NT2/D1 (cell line): ENCODE measurements around the gene SMIM13.

Experiments
- DNase-seq: peaks from one replicate; pipeline ENCODE4 v3.0.0-alpha.2; 2011; ENCODE audit warnings: low read depth, low spot score
- H3K27me3 ChIP-seq: 2 replicates; pipeline ENCODE4 v1.6.0; 2011; ENCODE audit warnings: mild to moderate bottlenecking; ENCODE audit not compliant: insufficient read length, insufficient read depth
- H3K36me3 ChIP-seq: 2 replicates; pipeline ENCODE4 v1.6.1; 2011; ENCODE audit warnings: mild to moderate bottlenecking, low read length, mixed read lengths; ENCODE audit not compliant: insufficient read depth, insufficient read length
- H3K4me1 ChIP-seq: 2 replicates; pipeline ENCODE4 v1.5.1; 2011; ENCODE audit not compliant: insufficient read depth, insufficient read length
- H3K4me3 ChIP-seq: 2 replicates; pipeline ENCODE4 v1.5.1; 2011; ENCODE audit warnings: low read depth; ENCODE audit not compliant: insufficient read length
- H3K9ac ChIP-seq: 2 replicates; pipeline ENCODE4 v1.6.0; 2011; ENCODE audit warnings: low read depth; ENCODE audit not compliant: insufficient read length
- H3K9me3 ChIP-seq: 2 replicates; pipeline ENCODE4 v1.5.1; 2011; ENCODE audit warnings: mild to moderate bottlenecking, low read length; ENCODE audit not compliant: insufficient read depth
- SUZ12 ChIP-seq: IDR thresholded peaks from 2 replicates; pipeline ENCODE4 v1.6.1; 2011; ENCODE audit not compliant: insufficient read length, insufficient read depth; ENCODE audit errors: extremely low read depth
- YY1 ChIP-seq: IDR thresholded peaks from 2 replicates; pipeline ENCODE4 v1.6.1; 2011; ENCODE audit not compliant: insufficient read length, insufficient read depth
- ZNF274 ChIP-seq: IDR thresholded peaks from 2 replicates; pipeline ENCODE4 v1.6.1; 2011; ENCODE audit warnings: mild to moderate bottlenecking, low read depth, low read length

Gene SMIM13

GRCh38 chr6:11094941-11095340, 1.3 kb downstream of the SMIM13 start:
- Histone ChIP-seq H3K4me3 (peak overlapping the region; percentile 81), H3K4me1 (no peaks in the 10 kb centered on the region), H3K36me3 (peaks cover 7% of the 10 kb centered on the region), H3K27me3 (no peaks in the 10 kb centered on the region), H3K9ac (peak overlapping the region; percentile 86), H3K9me3 (no peaks in the 10 kb centered on the region)
- TF ChIP-seq YY1: no peak
- DNase-seq: no peak

GRCh38 chr6:11096109-11096508, 2.5 kb downstream of the SMIM13 start:
- DNase-seq: no peak
- Histone ChIP-seq H3K36me3 (peaks cover 7% of the 10 kb centered on the region), H3K27me3 (no peaks in the 10 kb centered on the region), H3K9ac (no peak overlapping the region), H3K4me3 (no peak overlapping the region), H3K9me3 (no peaks in the 10 kb centered on the region), H3K4me1 (no peaks in the 10 kb centered on the region)
- TF ChIP-seq YY1 (no peak), SUZ12 (no peak), ZNF274 (no peak)

DNA sequence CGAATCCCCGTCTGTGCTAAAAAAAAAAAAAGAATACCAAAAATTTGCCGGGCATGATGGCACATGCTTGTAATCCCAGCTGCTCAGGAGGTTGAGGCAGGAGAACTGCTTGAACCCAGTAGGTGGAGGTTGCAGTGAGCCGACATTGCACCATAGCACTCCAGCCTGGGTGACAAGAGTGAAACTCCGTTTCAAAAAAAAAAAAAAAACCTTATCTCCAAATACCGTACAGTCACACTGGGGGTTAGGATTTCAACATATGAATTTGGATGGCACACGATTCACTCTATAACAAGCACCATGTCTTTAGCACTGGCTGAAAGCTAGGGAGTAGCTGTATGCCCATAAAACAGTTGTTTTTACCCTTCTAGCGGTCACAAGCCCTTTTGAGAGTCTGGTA, 3.8 kb downstream of the SMIM13 start:
- Histone ChIP-seq H3K36me3 (peaks cover 7% of the 10 kb centered on the region), H3K27me3 (no peaks in the 10 kb centered on the region), H3K9me3 (no peaks in the 10 kb centered on the region), H3K9ac (no peak overlapping the region), H3K4me1 (no peaks in the 10 kb centered on the region), H3K4me3 (no peak overlapping the region)
- TF ChIP-seq ZNF274 (no peak), SUZ12 (no peak), YY1 (no peak)
- no peak for DNase-seq

GRCh38 chr6:11098004-11098403, 4.4 kb downstream of the SMIM13 start:
- Histone ChIP-seq H3K27me3 (no peaks in the 10 kb centered on the region), H3K4me3 (no peak overlapping the region), H3K36me3 (peaks cover 7% of the 10 kb centered on the region), H3K9me3 (no peaks in the 10 kb centered on the region), H3K9ac (no peak overlapping the region), H3K4me1 (no peaks in the 10 kb centered on the region)
- TF ChIP-seq ZNF274: no peak
- DNase-seq: no peak

- H3K9me3 ChIP-seq: no peaks in the 10 kb centered on the region
- peaks cover 13% of the 10 kb centered on the region for H3K36me3 ChIP-seq
- H3K4me1 ChIP-seq: no peaks in the 10 kb centered on the region
- no peak for TF ChIP-seq ZNF274
- TF ChIP-seq SUZ12: no peak
- no peak for TF ChIP-seq YY1
- no peak overlapping the region for H3K9ac ChIP-seq
- DNase-seq: no peak
- H3K4me3 ChIP-seq: no peak overlapping the region
- H3K27me3 ChIP-seq: no peaks in the 10 kb centered on the region
These were observed 7.8 kb downstream of the SMIM13 start for GRCh38 chr6:11101417-11101816.

DNA sequence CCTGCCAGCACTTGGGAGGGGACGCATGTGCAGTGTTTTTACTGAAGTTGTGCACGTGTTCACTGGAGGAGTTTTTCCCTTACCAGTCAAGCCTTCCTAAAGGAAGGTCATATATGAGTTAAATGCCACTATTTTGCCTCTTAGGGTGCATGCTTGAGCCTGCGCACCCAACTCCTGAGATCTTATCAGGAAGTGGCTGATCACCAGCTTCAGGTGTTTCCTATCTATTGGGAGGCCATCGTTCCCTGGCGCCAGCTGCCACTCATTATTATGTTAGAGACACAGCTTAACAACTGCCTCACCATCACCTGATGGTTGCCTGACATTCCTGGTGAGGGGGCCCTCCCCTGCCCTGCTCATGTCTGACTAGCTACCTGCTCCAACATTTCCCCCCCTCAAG, 9.4 kb downstream of the SMIM13 start:
- no peak for TF ChIP-seq ZNF274
- no peak for TF ChIP-seq YY1
- TF ChIP-seq SUZ12: no peak
- H3K36me3 ChIP-seq: peaks cover 10% of the 10 kb centered on the region
- H3K4me1 ChIP-seq: no peaks in the 10 kb centered on the region
- H3K9ac ChIP-seq: no peak overlapping the region
- no peak overlapping the region for H3K4me3 ChIP-seq
- DNase-seq: no peak
- H3K27me3 ChIP-seq: no peaks in the 10 kb centered on the region
- no peaks in the 10 kb centered on the region for H3K9me3 ChIP-seq

- no peak overlapping the region for H3K4me3 ChIP-seq
- no peaks in the 10 kb centered on the region for H3K4me1 ChIP-seq
- H3K36me3 ChIP-seq: peaks cover 5% of the 10 kb centered on the region
- no peaks in the 10 kb centered on the region for H3K9me3 ChIP-seq
- TF ChIP-seq SUZ12: no peak
- TF ChIP-seq YY1: no peak
- no peak for TF ChIP-seq ZNF274
- no peaks in the 10 kb centered on the region for H3K27me3 ChIP-seq
- no peak overlapping the region for H3K9ac ChIP-seq
- no peak for DNase-seq
These were observed 15.1 kb downstream of the SMIM13 start for GRCh38 chr6:11108726-11109125.

DNA sequence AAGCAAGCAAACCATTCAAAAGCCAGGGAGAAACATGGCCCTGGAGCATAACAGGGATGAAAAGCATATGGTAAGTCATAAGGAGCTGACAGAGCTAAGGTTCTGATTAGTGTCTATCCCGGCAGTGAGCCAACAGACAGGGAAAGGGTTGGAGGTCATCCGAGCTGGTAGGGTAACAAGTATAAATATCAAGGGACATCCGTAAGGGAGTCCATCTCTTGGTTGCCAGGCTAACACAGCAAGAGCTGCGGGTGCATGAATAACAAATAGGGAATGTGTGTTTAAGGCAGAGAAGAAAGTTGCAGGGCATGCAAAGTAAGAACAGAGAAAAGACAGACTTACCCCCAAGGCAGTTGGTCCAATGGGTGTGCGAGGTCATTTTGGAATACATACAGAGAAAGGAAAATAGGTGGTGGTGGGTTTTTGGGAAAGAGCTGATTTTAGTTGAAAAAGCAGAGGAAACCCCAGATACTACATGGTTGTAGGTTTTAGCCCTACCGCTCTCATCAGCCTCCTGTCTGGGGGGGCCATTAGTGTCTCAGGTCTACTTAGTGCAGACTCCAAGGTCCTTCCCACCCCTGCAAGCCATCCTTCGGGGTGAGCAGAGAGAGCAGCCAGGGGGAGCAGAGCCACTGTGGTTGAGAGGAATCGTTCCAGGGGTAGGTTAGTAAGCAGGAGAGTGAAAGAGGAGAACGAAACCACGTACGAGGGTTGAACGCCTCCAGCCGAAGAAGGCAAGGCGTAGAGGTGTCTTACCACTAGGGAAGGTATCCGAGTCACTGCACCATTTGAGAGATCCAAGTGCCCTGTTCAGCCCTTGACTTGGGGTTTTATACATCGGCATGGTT, 17.5 kb downstream of the SMIM13 start, which contains the start of gene ERVFRD-1:
Gene ERVFRD-1, minus strand, starts transcription at position 805 of the 848 bp plus-strand sequence. CDS start 6,415 bp downstream, outside the sequence.
- H3K4me1 ChIP-seq: no peaks in the 10 kb centered on the region
- H3K27me3 ChIP-seq: no peaks in the 10 kb centered on the region
- TF ChIP-seq YY1: no peak
- no peak for TF ChIP-seq SUZ12
- no peak for TF ChIP-seq ZNF274
- no peak within 1 kb of the TSS for H3K9ac ChIP-seq
- peaks cover 3% of the 10 kb centered on the region for H3K36me3 ChIP-seq
- H3K4me3 ChIP-seq: no peak within 1 kb of the TSS
- DNase-seq: no peak
- no peaks in the 10 kb centered on the region for H3K9me3 ChIP-seq
